Measurements from ENCODE around the gene DAPK2. TPM values are rescaled to one million over a fixed set of nuclear protein-coding genes. Genes with fewer than 3 reads are reported as not detected.
A peak's percentile ranks its signal among the peaks of the same experiment; 100 is the strongest.

DAPK2 gene
- total RNA-seq, 1 donor from 2014 or later: 4.3 TPM

GRCh38 chr15:63941698-63942465 is 104.4 kb downstream of the DAPK2 start:
- Mint-ChIP-seq H3K36me3 (ENCODE audit: low read depth) (peaks cover 9% of the 10 kb centered on the region), H3K4me3 (no peak overlapping the region), H3K9me3 (peaks cover 8% of the 10 kb centered on the region), H3K27ac (no peak overlapping the region), H3K27me3 (no peaks in the 10 kb centered on the region), H3K4me1 (peaks cover 47% of the 10 kb centered on the region)
- no peak for DNase-seq
- intact Hi-C loops (cut with micrococcal nuclease): no loop called here

- intact Hi-C loops (cut with micrococcal nuclease): no loop called here
- peak; percentile 58 for DNase-seq
- peaks cover 47% of the 10 kb centered on the region for H3K4me1 Mint-ChIP-seq
- H3K4me3 Mint-ChIP-seq: no peak overlapping the region
- H3K36me3 Mint-ChIP-seq (ENCODE audit: low read depth): peaks cover 9% of the 10 kb centered on the region
- peaks cover 8% of the 10 kb centered on the region for H3K9me3 Mint-ChIP-seq
- no peaks in the 10 kb centered on the region for H3K27me3 Mint-ChIP-seq
- peak overlapping the region; percentile 60 for H3K27ac Mint-ChIP-seq
Measured at GRCh38 chr15:63940966-63941620, 105.2 kb downstream of the DAPK2 start.

GRCh38 chr15:63939531-63940130 is 106.7 kb downstream of the DAPK2 start:
- intact Hi-C loops (cut with micrococcal nuclease): loop anchor here (1.0 to 5.0 kb wide), 5 partner anchors 31 to 187 kb away; partner anchors contain the start of gene DAPK2
- peak overlapping the region; percentile 86 for H3K27ac Mint-ChIP-seq
- DNase-seq: peak; percentile 77
- peaks cover 9% of the 10 kb centered on the region for H3K36me3 Mint-ChIP-seq (ENCODE audit: low read depth)
- H3K27me3 Mint-ChIP-seq: no peaks in the 10 kb centered on the region
- H3K9me3 Mint-ChIP-seq: peaks cover 8% of the 10 kb centered on the region
- H3K4me3 Mint-ChIP-seq: peak overlapping the region; percentile 68
- H3K4me1 Mint-ChIP-seq: peaks cover 40% of the 10 kb centered on the region

- peak; percentile 68 for DNase-seq
- H3K4me3 Mint-ChIP-seq: peak overlapping the region; percentile 68
- peaks cover 8% of the 10 kb centered on the region for H3K9me3 Mint-ChIP-seq
- H3K4me1 Mint-ChIP-seq: peaks cover 39% of the 10 kb centered on the region
- intact Hi-C loops (cut with micrococcal nuclease): loop anchor here (1.0 to 5.0 kb wide), 5 partner anchors 32 to 186 kb away; partner anchors contain the start of gene DAPK2
- no peaks in the 10 kb centered on the region for H3K27me3 Mint-ChIP-seq
- H3K27ac Mint-ChIP-seq: peak overlapping the region; percentile 86
- peaks cover 9% of the 10 kb centered on the region for H3K36me3 Mint-ChIP-seq (ENCODE audit: low read depth)
Measured at GRCh38 chr15:63938486-63939061, 107.7 kb downstream of the DAPK2 start.

- intact Hi-C loops (cut with micrococcal nuclease): no loop called here
- peaks cover 17% of the 10 kb centered on the region for H3K4me1 Mint-ChIP-seq
- H3K27me3 Mint-ChIP-seq: no peaks in the 10 kb centered on the region
- H3K4me3 Mint-ChIP-seq: no peak overlapping the region
- H3K36me3 Mint-ChIP-seq (ENCODE audit: low read depth): peaks cover 3% of the 10 kb centered on the region
- H3K9me3 Mint-ChIP-seq: no peaks in the 10 kb centered on the region
- H3K27ac Mint-ChIP-seq: no peak overlapping the region
- DNase-seq: no peak
Measured at GRCh38 chr15:63933522-63933921, 112.8 kb downstream of the DAPK2 start.

GRCh38 chr15:63931556-63931955 is 114.7 kb downstream of the DAPK2 start:
- Mint-ChIP-seq H3K27ac (no peak overlapping the region), H3K36me3 (ENCODE audit: low read depth) (no peaks in the 10 kb centered on the region), H3K4me1 (peaks cover 9% of the 10 kb centered on the region), H3K27me3 (no peaks in the 10 kb centered on the region), H3K4me3 (no peak overlapping the region), H3K9me3 (no peaks in the 10 kb centered on the region)
- DNase-seq: no peak
- intact Hi-C loops (cut with micrococcal nuclease): no loop called here

- H3K9me3 Mint-ChIP-seq: no peaks in the 10 kb centered on the region
- intact Hi-C loops (cut with micrococcal nuclease): no loop called here
- H3K27ac Mint-ChIP-seq: no peak overlapping the region
- DNase-seq: no peak
- H3K4me1 Mint-ChIP-seq: peaks cover 9% of the 10 kb centered on the region
- no peaks in the 10 kb centered on the region for H3K36me3 Mint-ChIP-seq (ENCODE audit: low read depth)
- no peaks in the 10 kb centered on the region for H3K27me3 Mint-ChIP-seq
- no peak overlapping the region for H3K4me3 Mint-ChIP-seq
Measured at GRCh38 chr15:63930034-63930433, 116.3 kb downstream of the DAPK2 start.

GRCh38 chr15:63928185-63928842 is 118.0 kb downstream of the DAPK2 start:
- Mint-ChIP-seq H3K4me3 (no peak overlapping the region), H3K9me3 (no peaks in the 10 kb centered on the region), H3K4me1 (peaks cover 17% of the 10 kb centered on the region), H3K36me3 (ENCODE audit: low read depth) (no peaks in the 10 kb centered on the region), H3K27me3 (no peaks in the 10 kb centered on the region), H3K27ac (no peak overlapping the region)
- intact Hi-C loops (cut with micrococcal nuclease): no loop called here
- DNase-seq: no peak

- intact Hi-C loops (cut with micrococcal nuclease): no loop called here
- no peaks in the 10 kb centered on the region for H3K9me3 Mint-ChIP-seq
- peaks cover 32% of the 10 kb centered on the region for H3K4me1 Mint-ChIP-seq
- DNase-seq: no peak
- no peaks in the 10 kb centered on the region for H3K27me3 Mint-ChIP-seq
- H3K4me3 Mint-ChIP-seq: no peak overlapping the region
- H3K27ac Mint-ChIP-seq: no peak overlapping the region
- no peaks in the 10 kb centered on the region for H3K36me3 Mint-ChIP-seq (ENCODE audit: low read depth)
Measured at GRCh38 chr15:63923993-63924950, 122.0 kb downstream of the DAPK2 start.

- Mint-ChIP-seq H3K36me3 (ENCODE audit: low read depth) (no peaks in the 10 kb centered on the region), H3K27ac (no peak overlapping the region), H3K4me1 (peaks cover 27% of the 10 kb centered on the region), H3K9me3 (no peaks in the 10 kb centered on the region), H3K4me3 (no peak overlapping the region), H3K27me3 (peaks cover under 1% of the 10 kb centered on the region)
- DNase-seq: no peak
- intact Hi-C loops (cut with micrococcal nuclease): no loop called here
Measured at GRCh38 chr15:63922916-63923315, 123.4 kb downstream of the DAPK2 start.

GRCh38 chr15:63922261-63922904 is 123.9 kb downstream of the DAPK2 start:
- intact Hi-C loops (cut with micrococcal nuclease): no loop called here
- DNase-seq: no peak
- peaks cover 3% of the 10 kb centered on the region for H3K27me3 Mint-ChIP-seq
- no peak overlapping the region for H3K4me3 Mint-ChIP-seq
- no peaks in the 10 kb centered on the region for H3K9me3 Mint-ChIP-seq
- H3K36me3 Mint-ChIP-seq (ENCODE audit: low read depth): no peaks in the 10 kb centered on the region
- peaks cover 27% of the 10 kb centered on the region for H3K4me1 Mint-ChIP-seq
- H3K27ac Mint-ChIP-seq: no peak overlapping the region

- intact Hi-C loops (cut with micrococcal nuclease): no loop called here
- no peak for DNase-seq
- Mint-ChIP-seq H3K27me3 (peaks cover 8% of the 10 kb centered on the region), H3K4me3 (peak overlapping the region; percentile 48), H3K9me3 (no peaks in the 10 kb centered on the region), H3K27ac (peak overlapping the region; percentile 43), H3K36me3 (ENCODE audit: low read depth) (no peaks in the 10 kb centered on the region), H3K4me1 (peaks cover 27% of the 10 kb centered on the region)
Measured at GRCh38 chr15:63920504-63921175, 125.6 kb downstream of the DAPK2 start.

All from activated CD4-positive, alpha-beta T cell treated with anti-CD3 and anti-CD28 coated beads, Interleukin-2, amount 10 ng/mL, durations not matched to agents 24 days and 14 days (primary cell).